B cell (primary cell): ENCODE measurements around the gene CMC1. TPM values are rescaled to one million over a fixed set of nuclear protein-coding genes. Genes with fewer than 3 reads are reported as not detected.

Source experiments
- ATAC-seq: fragments of 200-7000 bp; cut with Tn5 transposase; one replicate; pipeline ENCODE4 v1.10.0; 2021; ENCODE audit warnings: low read depth, mild to moderate bottlenecking, moderate number of reproducible peaks, moderate library complexity
- CTCF ChIA-PET: fragments of 350-600 bp; sonication (Branson Sonifier 250); formaldehyde crosslinking; loops from one replicate; lab custom pipeline; 2021; ENCODE audit warnings: antibody characterized with exemption, inconsistent platforms; lab: Charles Lee
- POLR2A ChIA-PET: fragments of 350-600 bp; sonication (Branson Sonifier 250); formaldehyde crosslinking; loops from one replicate; lab custom pipeline; 2021; ENCODE audit warnings: antibody characterized with exemption; lab: Charles Lee
- DNase-seq: peaks from one replicate; pipeline ENCODE4 v3.0.0; 2013
- H2AFZ ChIP-seq: 2 replicates; pipeline ENCODE4 v1.6.1; 2012; ENCODE audit warnings: mild to moderate bottlenecking, low read depth, low read length; ENCODE audit not compliant: insufficient read depth, poor library complexity, severe bottlenecking
- H3K27ac ChIP-seq, 2 donors: 1 replicate in 1 of 2; 2 replicates in 1 of 2; pipeline ENCODE4 v1.5.1; 2012 to 2013; ENCODE audit warnings: low read length in 2 of 2, mild to moderate bottlenecking in 2 of 2, moderate library complexity in 1 of 2
- H3K27me3 ChIP-seq, 4 experiments: fragments of 200-600 bp in 1 of 4; sonication (generic) in 1 of 4; replicated peaks in 1 of 4; 1 replicate in 2 of 4; 2 replicates in 2 of 4; pipeline versions ENCODE4 v1.6.1 to v1.7.0; 2013 to 2016; ENCODE audit warnings: low read length in 3 of 4, mild to moderate bottlenecking in 2 of 4, mixed read lengths in 1 of 4, moderate library complexity in 1 of 4; ENCODE audit not compliant: insufficient read depth in 4 of 4, control insufficient read depth in 3 of 4; ENCODE audit errors: control extremely low read depth in 1 of 4
- H3K36me3 ChIP-seq, 2 experiments: replicated peaks in 1 of 2; 1 replicate in 1 of 2; 2 replicates in 1 of 2; pipeline versions ENCODE4 v1.6.1 to v1.7.1; 2013; ENCODE audit warnings: low read length in 1 of 2; ENCODE audit not compliant: insufficient read depth in 2 of 2, control insufficient read depth in 1 of 2; ENCODE audit errors: control extremely low read depth in 1 of 2, extremely low read depth in 1 of 2
- H3K4me1 ChIP-seq, 2 donors: fragments of 200-600 bp in 1 of 2; sonication (generic) in 1 of 2; 1 replicate in 1 of 2; 2 replicates in 1 of 2; pipeline versions ENCODE4 v1.5.1 to v1.6.1; 2013 to 2017; ENCODE audit warnings: low read length in 2 of 2; ENCODE audit not compliant: control insufficient read depth in 2 of 2, insufficient read depth in 2 of 2
- H3K4me2 ChIP-seq: replicated peaks from 2 replicates; pipeline ENCODE3; 2012; ENCODE audit warnings: mild to moderate bottlenecking, low read depth, low read length; ENCODE audit not compliant: poor library complexity, severe bottlenecking
- H3K4me3 ChIP-seq, 5 experiments: fragments of 200-600 bp in 1 of 5; sonication (generic) in 1 of 5; 1 replicate in 3 of 5; 2 replicates in 2 of 5; pipeline versions ENCODE4 v1.5.1 to v1.7.0; 2011 to 2016; ENCODE audit warnings: low read length in 4 of 5, mild to moderate bottlenecking in 4 of 5, low read depth in 2 of 5, control low read depth in 1 of 5, moderate library complexity in 1 of 5; ENCODE audit not compliant: insufficient read depth in 1 of 5; ENCODE audit errors: control extremely low read depth in 1 of 5, extremely low read depth in 1 of 5
- H3K79me2 ChIP-seq: fragments of 200-600 bp; sonication (generic); one replicate; pipeline ENCODE4 v1.6.0; 2016; ENCODE audit warnings: low read length; ENCODE audit not compliant: control insufficient read depth, insufficient read depth
- H3K9ac ChIP-seq: fragments of 200-600 bp; sonication (generic); 2 replicates; pipeline ENCODE4 v1.6.1; 2017; ENCODE audit warnings: mild to moderate bottlenecking, low read length, moderate library complexity
- H3K9me3 ChIP-seq, 3 donors: one replicate each; pipeline versions ENCODE4 v1.6.1 to v1.7.1; 2013; ENCODE audit warnings: low read length in 2 of 3; ENCODE audit not compliant: control insufficient read depth in 2 of 3, insufficient read depth in 1 of 3; ENCODE audit errors: control extremely low read depth in 1 of 3
- H4K20me1 ChIP-seq: 2 replicates; pipeline ENCODE4 v1.6.0; 2012; ENCODE audit warnings: mild to moderate bottlenecking, low read length; ENCODE audit not compliant: insufficient read depth, control insufficient read depth, poor library complexity, severe bottlenecking
- H3K27ac Mint-ChIP-seq: one replicate; pipeline ENCODE4 v1.8.0; 2021; ENCODE audit warnings: mixed read lengths
- H3K27me3 Mint-ChIP-seq: one replicate; pipeline ENCODE4 v1.8.0; 2021; ENCODE audit warnings: mixed read lengths
- H3K4me1 Mint-ChIP-seq: one replicate; pipeline ENCODE4 v1.8.0; 2021; ENCODE audit warnings: mixed read lengths
- H3K4me3 Mint-ChIP-seq: one replicate; pipeline ENCODE4 v1.8.0; 2021; ENCODE audit warnings: mixed read lengths
- H3K9me3 Mint-ChIP-seq: one replicate; pipeline ENCODE4 v1.8.0; 2022; ENCODE audit warnings: mixed read lengths; ENCODE audit not compliant: insufficient read depth
- EZH2 ChIP-seq: IDR thresholded peaks from 2 replicates; pipeline ENCODE4 v1.6.1; 2012; ENCODE audit warnings: borderline replicate concordance, low read depth, mild to moderate bottlenecking, moderate library complexity, low read length; ENCODE audit not compliant: insufficient read depth, poor library complexity, severe bottlenecking
- intact Hi-C: fragments of 100-400 bp; cut with micrococcal nuclease; formaldehyde crosslinking; loops from one replicate; pipeline ENCODE4 v1.10.0; 2022
- polyA plus RNA-seq: library from polyadenylated mRNA; depleted of rRNA; stranded (reverse); fragments of >200 nt; gene quantifications from 2 replicates; pipeline ENCODE4 v1.2.3, GENCODE V29; 2012
- total RNA-seq, 2 donors: library from RNA; stranded (reverse); fragments of 120-200 nt in 1 of 2; gene quantifications; 1 replicate in 1 of 2; 2 replicates in 1 of 2; pipeline versions ENCODE4 v1.2.3 to v1.2.4, GENCODE V29; 2013 to 2022
- TF ChIP-seq, protein P1 (sequence below): fragments of 200-600 bp; IDR thresholded peaks from one replicate; pipeline ENCODE4 v1.8.0; 2022; ENCODE audit warnings: antibody characterized with exemption, mild to moderate bottlenecking

Gene CMC1
- total and polyA plus RNA-seq, 2 donors (not counting 1 experiment from before 2014, with no cell fraction given), result 6.7 to 14.5 TPM

DNA sequence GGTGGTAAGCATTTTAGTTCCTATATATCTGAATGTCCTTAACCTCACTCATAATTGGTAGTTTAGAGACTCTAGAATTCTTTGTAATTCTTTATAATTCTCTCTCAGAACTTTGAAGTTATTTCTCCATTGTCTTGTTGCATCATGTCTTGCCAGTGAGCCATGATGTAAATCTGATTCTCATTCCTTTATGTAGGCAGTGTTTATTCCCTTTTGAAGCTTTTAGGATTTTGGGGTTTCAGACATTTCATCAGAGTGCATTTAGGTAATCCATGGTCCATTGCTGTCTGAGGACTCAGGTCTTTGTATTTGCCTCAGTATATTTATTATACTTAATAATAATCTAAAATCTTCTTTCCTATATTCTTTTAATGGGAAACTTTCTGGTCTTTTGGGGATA is 20.6 kb downstream of the CMC1 start:
- H3K4me2 ChIP-seq, result no peak overlapping the region
- H2AFZ ChIP-seq, result no peak overlapping the region
- Mint-ChIP-seq H3K27ac (no peak overlapping the region), H3K9me3 (no peaks in the 10 kb centered on the region), H3K4me3 (no peak overlapping the region), H3K27me3 (no peaks in the 10 kb centered on the region), H3K4me1 (peaks cover 3% of the 10 kb centered on the region)
- no peak overlapping the region for H3K4me3 ChIP-seq
- no peaks in the 10 kb centered on the region for H3K9me3 ChIP-seq
- DNase-seq (no peak), ATAC-seq (no peak)
- intact Hi-C loops, result no loop called here
- no peaks in the 10 kb centered on the region for H3K4me1 ChIP-seq
- ChIA-PET CTCF (no interaction called here), POLR2A (no interaction called here)
- H4K20me1 ChIP-seq, result peaks cover 4% of the 10 kb centered on the region
- H3K36me3 ChIP-seq, result peaks cover 2 to 9% of the 10 kb centered on the region in 2 experiments
- TF ChIP-seq, protein P1, sequence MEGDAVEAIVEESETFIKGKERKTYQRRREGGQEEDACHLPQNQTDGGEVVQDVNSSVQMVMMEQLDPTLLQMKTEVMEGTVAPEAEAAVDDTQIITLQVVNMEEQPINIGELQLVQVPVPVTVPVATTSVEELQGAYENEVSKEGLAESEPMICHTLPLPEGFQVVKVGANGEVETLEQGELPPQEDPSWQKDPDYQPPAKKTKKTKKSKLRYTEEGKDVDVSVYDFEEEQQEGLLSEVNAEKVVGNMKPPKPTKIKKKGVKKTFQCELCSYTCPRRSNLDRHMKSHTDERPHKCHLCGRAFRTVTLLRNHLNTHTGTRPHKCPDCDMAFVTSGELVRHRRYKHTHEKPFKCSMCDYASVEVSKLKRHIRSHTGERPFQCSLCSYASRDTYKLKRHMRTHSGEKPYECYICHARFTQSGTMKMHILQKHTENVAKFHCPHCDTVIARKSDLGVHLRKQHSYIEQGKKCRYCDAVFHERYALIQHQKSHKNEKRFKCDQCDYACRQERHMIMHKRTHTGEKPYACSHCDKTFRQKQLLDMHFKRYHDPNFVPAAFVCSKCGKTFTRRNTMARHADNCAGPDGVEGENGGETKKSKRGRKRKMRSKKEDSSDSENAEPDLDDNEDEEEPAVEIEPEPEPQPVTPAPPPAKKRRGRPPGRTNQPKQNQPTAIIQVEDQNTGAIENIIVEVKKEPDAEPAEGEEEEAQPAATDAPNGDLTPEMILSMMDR, result no peak
- TF ChIP-seq EZH2, result no peak
- H3K27ac ChIP-seq, result no peak overlapping the region
- H3K27me3 ChIP-seq, result no peaks in the 10 kb centered on the region
- no peaks in the 10 kb centered on the region for H3K79me2 ChIP-seq
- no peak overlapping the region for H3K9ac ChIP-seq

DNA sequence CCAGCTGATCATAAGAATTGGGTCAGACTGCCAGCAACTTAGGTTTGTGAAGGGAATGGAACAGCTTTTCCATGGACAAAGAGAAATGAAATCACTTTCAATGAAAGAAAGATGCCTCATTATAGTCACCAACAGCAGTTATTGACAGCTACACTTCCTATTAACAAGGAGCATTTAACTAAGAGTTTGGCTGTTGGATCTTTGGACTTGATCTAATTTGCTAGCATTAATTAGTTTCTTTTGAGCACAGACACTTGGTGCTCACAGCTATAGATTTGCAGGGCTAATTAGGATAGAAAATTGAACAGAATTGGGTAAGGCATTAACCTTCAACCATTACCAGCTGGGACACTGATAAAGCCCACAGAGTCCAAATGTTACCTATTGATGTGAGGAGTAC is 24.2 kb downstream of the CMC1 start:
- no peaks in the 10 kb centered on the region for H3K79me2 ChIP-seq
- no peak for ATAC-seq
- peaks cover 0 to 4% (median 0%) of the 10 kb centered on the region in 3 donors for H3K9me3 ChIP-seq
- H3K4me3 ChIP-seq, result no peak overlapping the region
- H3K36me3 ChIP-seq, result peaks cover 6 to 9% of the 10 kb centered on the region in 2 experiments
- Mint-ChIP-seq H3K27me3 (no peaks in the 10 kb centered on the region), H3K9me3 (peaks cover 4% of the 10 kb centered on the region), H3K4me3 (no peak overlapping the region), H3K4me1 (no peaks in the 10 kb centered on the region), H3K27ac (no peak overlapping the region)
- H3K27me3 ChIP-seq, result no peaks in the 10 kb centered on the region
- H3K4me2 ChIP-seq, result no peak overlapping the region
- H3K4me1 ChIP-seq, result no peaks in the 10 kb centered on the region
- POLR2A ChIA-PET, result no interaction called here
- H2AFZ ChIP-seq, result no peak overlapping the region
- DNase-seq, result no peak
- no peak overlapping the region for H3K27ac ChIP-seq
- no peak for TF ChIP-seq EZH2
- TF ChIP-seq, protein P1, result no peak
- intact Hi-C loops, result no loop called here
- no peak overlapping the region for H3K9ac ChIP-seq
- H4K20me1 ChIP-seq, result peaks cover 4% of the 10 kb centered on the region
- CTCF ChIA-PET, result interaction anchor here (0.6 to 1.3 kb wide), 2 partner anchors 18 to 916 kb away, joined by 3 read pairs; no protein-coding TSS in a partner anchor
